H9 (cell line): ENCODE measurements around the gene RERE. TPM values are rescaled to one million over a fixed set of nuclear protein-coding genes. Genes with fewer than 3 reads are reported as not detected.

Source experiments
- DNase-seq: peaks from one replicate; pipeline ENCODE4 v3.0.0-alpha.2; 2017
- H2AFZ ChIP-seq: one replicate; pipeline ENCODE4 v1.6.1; 2013; ENCODE audit warnings: mild to moderate bottlenecking, low read length, control low read depth, moderate library complexity
- H2AK5ac ChIP-seq: 2 replicates; pipeline ENCODE4 v1.6.1; 2013; ENCODE audit warnings: low read length, control low read depth, mixed read lengths; ENCODE audit not compliant: insufficient read length
- H2BK120ac ChIP-seq: one replicate; pipeline ENCODE4 v1.6.1; 2013; ENCODE audit warnings: low read depth, mild to moderate bottlenecking, low read length, control low read depth, inconsistent platforms; ENCODE audit not compliant: poor library complexity, severe bottlenecking
- H2BK12ac ChIP-seq: 2 replicates; pipeline ENCODE4 v1.6.1; 2013; ENCODE audit warnings: low read length, control low read depth, mixed read lengths, low read depth; ENCODE audit not compliant: insufficient read length
- H2BK15ac ChIP-seq: 2 replicates; pipeline ENCODE4 v1.6.1; 2013; ENCODE audit warnings: low read depth, low read length, control low read depth
- H2BK20ac ChIP-seq: one replicate; pipeline ENCODE4 v1.6.1; 2013; ENCODE audit warnings: low read depth, mild to moderate bottlenecking, low read length, control low read depth, inconsistent platforms; ENCODE audit not compliant: poor library complexity, severe bottlenecking
- H2BK5ac ChIP-seq: 2 replicates; pipeline ENCODE4 v1.6.1; 2013; ENCODE audit warnings: low read length, control low read depth, mixed read lengths; ENCODE audit not compliant: insufficient read length
- H3K14ac ChIP-seq: 2 replicates; pipeline ENCODE4 v1.6.1; 2013; ENCODE audit warnings: low read length, control low read depth; ENCODE audit not compliant: insufficient read depth
- H3K18ac ChIP-seq: 2 replicates; pipeline ENCODE4 v1.6.1; 2013; ENCODE audit warnings: low read depth, mild to moderate bottlenecking, mixed read lengths, low read length, control low read depth; ENCODE audit not compliant: insufficient read length
- H3K23ac ChIP-seq: 2 replicates; pipeline ENCODE4 v1.6.1; 2013; ENCODE audit warnings: low read length, control low read depth, mixed read lengths, low read depth; ENCODE audit not compliant: insufficient read length
- H3K23me2 ChIP-seq: 2 replicates; pipeline ENCODE4 v1.6.1; 2013; ENCODE audit warnings: low read depth, mild to moderate bottlenecking, mixed read lengths, low read length, control low read depth; ENCODE audit not compliant: insufficient read length, poor library complexity, severe bottlenecking
- H3K27ac ChIP-seq: 2 replicates; pipeline ENCODE4 v1.5.1; 2013; ENCODE audit warnings: low read length, control low read depth, mixed read lengths, low read depth; ENCODE audit not compliant: insufficient read length
- H3K27me3 ChIP-seq: 2 replicates; pipeline ENCODE4 v1.6.1; 2013; ENCODE audit warnings: low read length, control low read depth, inconsistent platforms; ENCODE audit not compliant: insufficient read depth
- H3K4ac ChIP-seq: 2 replicates; pipeline ENCODE4 v1.6.1; 2013; ENCODE audit warnings: low read depth, mild to moderate bottlenecking, control low read depth, inconsistent platforms, low read length, moderate library complexity
- H3K4me1 ChIP-seq: 2 replicates; pipeline ENCODE4 v1.6.1; 2013; ENCODE audit warnings: low read length, control low read depth, inconsistent platforms; ENCODE audit not compliant: insufficient read depth
- H3K4me2 ChIP-seq: 2 replicates; pipeline ENCODE4 v1.6.1; 2013; ENCODE audit warnings: low read length, control low read depth, mixed read lengths; ENCODE audit not compliant: insufficient read length, insufficient read depth
- H3K56ac ChIP-seq: 2 replicates; pipeline ENCODE4 v1.6.1; 2013; ENCODE audit warnings: low read depth, mild to moderate bottlenecking, mixed read lengths, low read length, control low read depth; ENCODE audit not compliant: insufficient read length
- H3K79me1 ChIP-seq: 2 replicates; pipeline ENCODE4 v1.6.1; 2013; ENCODE audit warnings: low read depth, mild to moderate bottlenecking, moderate library complexity, low read length, control low read depth, inconsistent platforms; ENCODE audit not compliant: insufficient read depth, poor library complexity, severe bottlenecking
- H3K79me2 ChIP-seq: 2 replicates; pipeline ENCODE4 v1.6.1; 2013; ENCODE audit warnings: low read length, control low read depth, inconsistent platforms; ENCODE audit not compliant: insufficient read depth
- H3K9ac ChIP-seq: 2 replicates; pipeline ENCODE4 v1.6.1; 2013; ENCODE audit warnings: low read length, control low read depth, mixed read lengths; ENCODE audit not compliant: insufficient read length; ENCODE audit errors: extremely low read depth
- H3K9me3 ChIP-seq: one replicate; pipeline ENCODE4 v1.6.1; 2013; ENCODE audit warnings: low read depth, low read length, inconsistent platforms; ENCODE audit not compliant: control insufficient read depth
- H3T11ph ChIP-seq: one replicate; pipeline ENCODE4 v1.6.1; 2013; ENCODE audit warnings: mild to moderate bottlenecking, low read length, control low read depth, inconsistent platforms
- H4K20me1 ChIP-seq: one replicate; pipeline ENCODE4 v1.6.1; 2013; ENCODE audit not compliant: control insufficient read depth, insufficient read length, insufficient read depth
- H4K5ac ChIP-seq: 2 replicates; pipeline ENCODE4 v1.6.1; 2013; ENCODE audit warnings: low read depth, mild to moderate bottlenecking, mixed read lengths, low read length, control low read depth; ENCODE audit not compliant: insufficient read length
- H4K8ac ChIP-seq: replicated peaks from 2 replicates; pipeline ENCODE4 v1.6.1; 2013; ENCODE audit warnings: low read length, control low read depth, mixed read lengths, low read depth; ENCODE audit not compliant: insufficient read length
- H4K91ac ChIP-seq: 2 replicates; pipeline ENCODE4 v1.6.1; 2013; ENCODE audit warnings: low read depth, mild to moderate bottlenecking, moderate library complexity, mixed read lengths, low read length, control low read depth; ENCODE audit not compliant: insufficient read length
- H3K27ac Mint-ChIP-seq, 3 experiments: 2 replicates in 2 of 3; 3 replicates in 1 of 3; pipeline ENCODE4 v1.8.0; 2020 to 2021; ENCODE audit warnings: mixed read lengths in 3 of 3, mild to moderate bottlenecking in 1 of 3, moderate library complexity in 1 of 3
- H3K27me3 Mint-ChIP-seq: 2 replicates; pipeline ENCODE4 v1.8.0; 2021; ENCODE audit warnings: low read depth, mild to moderate bottlenecking, moderate library complexity, mixed read lengths
- H3K36me3 Mint-ChIP-seq, 3 experiments: 2 replicates in 2 of 3; 3 replicates in 1 of 3; pipeline ENCODE4 v1.8.0; 2020 to 2021; ENCODE audit warnings: low read depth in 3 of 3, mixed read lengths in 3 of 3; ENCODE audit not compliant: insufficient read depth in 1 of 3
- H3K4me1 Mint-ChIP-seq, 2 experiments: 2 replicates each; pipeline ENCODE4 v1.8.0; 2020; ENCODE audit warnings: mixed read lengths in 2 of 2
- H3K4me3 Mint-ChIP-seq, 2 experiments: 2 replicates in 1 of 2; 3 replicates in 1 of 2; pipeline ENCODE4 v1.8.0; 2020 to 2021; ENCODE audit warnings: mild to moderate bottlenecking in 2 of 2, mixed read lengths in 2 of 2, moderate library complexity in 1 of 2
- H3K9me3 Mint-ChIP-seq, 2 experiments: 2 replicates in 1 of 2; 3 replicates in 1 of 2; pipeline ENCODE4 v1.8.0; 2020; ENCODE audit warnings: mild to moderate bottlenecking in 2 of 2, mixed read lengths in 2 of 2, moderate library complexity in 1 of 2
- CTCF ChIP-seq: fragments of 200-600 bp; sonication (generic); conservative IDR thresholded peaks from 3 replicates; pipeline ENCODE4 v1.8.0; 2021; ENCODE audit warnings: antibody characterized with exemption, mild to moderate bottlenecking
- WGBS: extraction: QIAGEN DNeasy Blood & Tissue Kit; methylation state at CpG from one replicate; pipeline ENCODE4 v1.1.7; 2013; ENCODE audit warnings: missing lambda C conversion rate, low lambda C conversion rate, mixed read lengths; ENCODE audit not compliant: insufficient read length; ENCODE audit errors: extremely low coverage; 5-methylcytosine and 5-hydroxymethylcytosine counted together
- total RNA-seq: library from RNA; stranded (reverse); gene quantifications from 2 replicates; pipeline ENCODE4 v1.2.1, GENCODE V29; 2021

The RERE gene
- total RNA-seq, 1 experiment from 2014 or later, result 103 TPM

- Histone ChIP-seq H4K5ac (no peak overlapping the region), H2BK5ac (no peak overlapping the region), H2BK15ac (no peak overlapping the region), H3K27ac (no peak overlapping the region), H2BK120ac (no peak overlapping the region), H3K18ac (no peak overlapping the region), H3K23me2 (no peaks in the 10 kb centered on the region), H3K14ac (no peak overlapping the region), H4K20me1 (no peaks in the 10 kb centered on the region), H3K9me3 (no peaks in the 10 kb centered on the region), H2BK12ac (no peak overlapping the region), H3K4ac (no peak overlapping the region), H3K4me2 (no peak overlapping the region), H2AFZ (no peak overlapping the region), H3K4me1 (no peaks in the 10 kb centered on the region), H3K27me3 (no peaks in the 10 kb centered on the region), H2AK5ac (no peak overlapping the region), H3K79me2 (no peaks in the 10 kb centered on the region), H4K91ac (no peak overlapping the region), H3K79me1 (no peaks in the 10 kb centered on the region), H4K8ac (no peak overlapping the region), H3K56ac (no peak overlapping the region), H3K23ac (no peak overlapping the region), H3T11ph (no peak overlapping the region), H3K9ac (no peak overlapping the region), H2BK20ac (no peak overlapping the region)
- H3K9me3 Mint-ChIP-seq, result no peaks in the 10 kb centered on the region
- H3K4me3 Mint-ChIP-seq, result no peak overlapping the region; a peak in 1 of 5 replicates
- DNase-seq, result no peak
- H3K27ac Mint-ChIP-seq, result peak overlapping the region; percentile 39 to 97 (median 81); a peak in 3 of 7 replicates
- peaks cover 40 to 57% (median 51%) of the 10 kb centered on the region in 3 experiments for H3K36me3 Mint-ChIP-seq
- peaks cover 17 to 22% of the 10 kb centered on the region in 2 experiments for H3K4me1 Mint-ChIP-seq
- H3K27me3 Mint-ChIP-seq, result no peaks in the 10 kb centered on the region
- TF ChIP-seq CTCF, result no peak
- no CpG with 5 or more reads among the region's 29 CpGs for WGBS
Measured at GRCh38 chr1:8364528-8365442, 452.7 kb downstream of the RERE start.
